ENCODE data around the gene DCLRE1C. TPM values are rescaled to one million over a fixed set of nuclear protein-coding genes. Genes with fewer than 3 reads are reported as not detected.

DCLRE1C gene
- total RNA-seq, 2 donors from 2014 or later = 3.9 to 5.4 TPM

- ATAC-seq (no peak), DNase-seq (no peak)
- intact Hi-C loops (cut with DNase I) = no loop called here
Measured at GRCh38 chr10:14858338-14858960, 95.4 kb downstream of the DCLRE1C start.

GRCh38 chr10:14855453-14855852, 98.4 kb downstream of the DCLRE1C start:
- ATAC-seq = no peak
- intact Hi-C loops (cut with DNase I) = no loop called here
- no peak for DNase-seq

GRCh38 chr10:14852236-14852635, 101.7 kb downstream of the DCLRE1C start:
- ATAC-seq (no peak), DNase-seq (no peak)
- intact Hi-C loops (cut with DNase I) = no loop called here

Other genes with a start within 250 kb of the DCLRE1C start
- gene FAM107B, start 179.2 kb downstream of the DCLRE1C start, total RNA-seq = 10 to 100 TPM; 15.3 to 17.1 TPM
- 1 to 10 TPM; 1.3 to 1.6 TPM for gene CDNF, start 116.1 kb downstream of the DCLRE1C start, total RNA-seq
- 10 to 100 TPM in 1 of 2 donors, 1 to 10 TPM in 1; 7.0 to 10.5 TPM for gene HSPA14, start 115.8 kb downstream of the DCLRE1C start, total RNA-seq
- 1 to 10 TPM; 5.4 to 6.3 TPM for gene MSANTD7, start 115.8 kb downstream of the DCLRE1C start, total RNA-seq
- gene SUV39H2, start 75.2 kb downstream of the DCLRE1C start, total RNA-seq = 1 to 10 TPM; 6.4 to 7.6 TPM
- gene MEIG1, start 5.3 kb upstream of the DCLRE1C start, total RNA-seq = not detected
- under 1 TPM; 0.35 to 0.42 TPM for gene OLAH, start 89.8 kb upstream of the DCLRE1C start, total RNA-seq
- gene ACBD7, start 134.7 kb upstream of the DCLRE1C start, total RNA-seq = under 1 TPM in 1 of 2 donors, not detected in 1; 0.21 TPM
- gene RPP38, start 143.3 kb upstream of the DCLRE1C start, total RNA-seq = 1 to 10 TPM; 9.1 to 9.3 TPM
- 10 to 100 TPM; 14.0 to 15.8 TPM for gene NMT2, start 214.6 kb upstream of the DCLRE1C start, total RNA-seq

All from left cardiac atrium (tissue), 4 donors.